SKM-1 (cell line): ENCODE results near the gene VWA1.
A peak's percentile ranks its signal among the peaks of the same experiment; 100 is the strongest.
"Not testable (repeated sequence)": the region's sequence is repeated elsewhere in the genome, so short reads cannot be mapped to it uniquely, and the experiment has no call there.

Experiments
- DNase-seq: peaks from one replicate; lab custom pipeline; 2025; ENCODE audit not compliant: unreplicated experiment; lab: John Stamatoyannopoulos, UW

The VWA1 gene

GRCh38 chr1:1455366-1455884 lies 19.9 kb downstream of the VWA1 start:
- DNase-seq: no peak

DNA sequence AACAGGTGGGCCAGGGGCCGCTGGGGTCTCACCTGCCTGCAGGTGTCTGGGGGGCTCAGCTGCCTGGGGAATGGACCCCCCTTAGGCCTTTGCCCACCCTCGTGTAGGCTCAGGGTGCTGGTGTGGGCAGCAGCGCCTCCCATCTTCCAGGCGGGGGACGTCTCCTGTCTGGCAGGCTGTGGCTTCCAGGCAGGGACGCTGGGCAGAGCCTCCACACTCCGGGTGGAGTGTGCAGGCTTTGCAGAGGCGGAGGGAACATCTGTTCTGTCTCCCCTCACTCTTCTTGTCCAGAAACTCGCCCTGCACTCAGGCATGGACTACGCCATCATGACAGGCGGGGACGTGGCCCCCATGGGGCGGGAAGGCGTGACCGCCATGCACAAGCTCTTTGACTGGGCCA lies 20.4 kb downstream of the VWA1 start:
- DNase-seq: not testable (repeated sequence)

DNA sequence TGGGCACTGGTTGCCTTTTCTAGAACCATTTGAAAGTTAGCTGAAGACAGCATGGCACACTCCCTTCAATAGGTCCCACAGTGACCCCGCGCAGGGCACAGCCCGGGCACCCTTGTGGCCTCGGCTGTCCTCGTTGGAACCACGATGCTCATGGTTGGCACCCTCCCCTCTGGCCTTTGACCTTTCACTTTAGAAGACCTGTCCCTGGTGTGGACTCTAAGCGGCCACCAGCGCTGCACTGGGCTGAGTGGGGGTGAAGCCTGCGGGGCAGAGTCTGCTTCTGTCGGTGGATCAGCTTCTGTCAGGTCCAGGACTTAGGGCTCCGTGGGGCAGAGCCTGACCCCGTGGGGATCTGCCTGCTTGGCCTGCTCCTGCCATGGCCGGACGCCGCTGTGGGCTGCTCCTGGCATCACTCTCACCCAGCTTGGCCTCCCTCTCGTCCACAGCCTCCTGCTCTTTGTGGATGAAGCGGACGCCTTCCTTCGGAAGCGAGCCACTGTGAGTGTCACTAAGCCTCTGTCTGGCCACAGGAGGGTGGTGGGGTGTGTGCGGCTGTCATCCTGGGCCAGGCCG lies 21.3 kb downstream of the VWA1 start:
- not testable (repeated sequence) for DNase-seq

GRCh38 chr1:1459156-1459555 lies 23.7 kb downstream of the VWA1 start:
- DNase-seq: not testable (repeated sequence)

DNA sequence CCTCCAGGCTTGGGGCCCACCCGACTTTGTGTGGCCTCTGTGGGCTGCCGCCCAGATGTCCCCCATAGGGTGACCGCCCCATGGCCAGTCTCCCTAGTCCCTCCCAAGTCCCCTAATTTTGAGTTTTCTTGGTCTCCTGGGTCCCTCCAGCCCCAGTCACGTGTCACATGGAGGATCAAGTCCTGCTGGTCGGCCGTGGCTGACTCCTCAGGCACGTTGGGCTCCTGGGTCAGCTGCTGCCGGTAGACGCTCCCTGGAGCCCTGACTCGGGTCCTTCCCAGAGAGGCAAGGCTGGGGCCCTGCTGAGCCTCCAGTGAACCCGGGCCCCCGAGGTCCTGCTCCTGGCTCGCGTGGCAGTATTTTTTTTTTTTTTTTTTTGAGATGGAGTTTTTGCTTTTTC lies 24.2 kb downstream of the VWA1 start:
- not testable (repeated sequence) for DNase-seq

GRCh38 chr1:1460540-1461130 lies 25.1 kb downstream of the VWA1 start:
- DNase-seq: no peak

- DNase-seq: no peak
These were observed 26.3 kb downstream of the VWA1 start for GRCh38 chr1:1461721-1462317.

DNA sequence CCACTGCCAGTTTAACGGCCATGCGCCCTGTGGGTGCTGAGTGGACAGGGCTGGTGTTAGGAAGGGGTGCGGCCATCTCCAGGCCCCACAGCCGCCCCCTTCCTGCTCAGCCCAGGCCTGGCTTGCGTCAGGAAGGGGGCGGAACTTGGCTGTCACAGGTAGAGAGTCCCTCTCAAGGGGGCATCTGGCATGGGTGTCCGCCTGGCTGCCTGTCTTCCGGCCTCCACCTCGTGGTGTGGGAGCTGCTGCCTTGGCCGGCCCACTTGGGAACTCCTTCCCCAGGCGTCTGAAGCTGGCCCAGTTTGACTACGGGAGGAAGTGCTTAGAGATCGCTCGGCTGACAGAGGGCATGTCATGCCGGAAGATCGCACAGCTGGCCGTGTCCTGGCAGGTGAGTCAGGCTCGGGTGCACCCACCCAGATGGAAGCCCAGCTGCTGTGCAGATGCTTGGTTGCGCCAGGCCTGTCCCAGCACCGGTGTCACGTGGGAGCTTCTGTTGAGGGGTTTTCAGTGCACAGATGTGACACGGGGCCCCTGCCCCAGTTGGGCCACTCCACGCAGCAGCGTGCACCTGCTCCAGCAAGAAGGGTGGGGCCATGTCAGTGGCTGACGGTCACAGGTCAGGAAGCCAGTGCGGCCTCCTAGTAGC lies 27.0 kb downstream of the VWA1 start:
- no peak for DNase-seq

DNA sequence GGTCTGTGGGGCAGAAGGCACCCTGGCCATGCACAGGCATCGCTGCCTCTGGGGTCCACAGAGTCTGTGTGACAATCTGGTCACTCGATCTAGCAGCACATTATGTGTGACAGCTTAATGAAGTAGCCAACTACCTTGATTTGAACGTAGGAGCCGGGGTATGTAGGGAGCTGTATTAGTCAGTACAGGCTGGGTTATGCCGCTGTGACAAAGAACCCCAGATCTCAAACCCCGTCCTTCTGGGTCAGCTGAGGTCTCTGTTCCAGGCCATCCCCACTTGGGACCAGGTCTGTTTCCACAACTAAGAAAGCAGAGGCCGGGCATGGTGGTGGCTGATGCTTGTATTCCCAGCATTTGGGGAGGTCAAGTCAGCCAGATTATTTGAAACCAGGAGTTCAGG lies 27.8 kb downstream of the VWA1 start:
- DNase-seq: no peak

DNA sequence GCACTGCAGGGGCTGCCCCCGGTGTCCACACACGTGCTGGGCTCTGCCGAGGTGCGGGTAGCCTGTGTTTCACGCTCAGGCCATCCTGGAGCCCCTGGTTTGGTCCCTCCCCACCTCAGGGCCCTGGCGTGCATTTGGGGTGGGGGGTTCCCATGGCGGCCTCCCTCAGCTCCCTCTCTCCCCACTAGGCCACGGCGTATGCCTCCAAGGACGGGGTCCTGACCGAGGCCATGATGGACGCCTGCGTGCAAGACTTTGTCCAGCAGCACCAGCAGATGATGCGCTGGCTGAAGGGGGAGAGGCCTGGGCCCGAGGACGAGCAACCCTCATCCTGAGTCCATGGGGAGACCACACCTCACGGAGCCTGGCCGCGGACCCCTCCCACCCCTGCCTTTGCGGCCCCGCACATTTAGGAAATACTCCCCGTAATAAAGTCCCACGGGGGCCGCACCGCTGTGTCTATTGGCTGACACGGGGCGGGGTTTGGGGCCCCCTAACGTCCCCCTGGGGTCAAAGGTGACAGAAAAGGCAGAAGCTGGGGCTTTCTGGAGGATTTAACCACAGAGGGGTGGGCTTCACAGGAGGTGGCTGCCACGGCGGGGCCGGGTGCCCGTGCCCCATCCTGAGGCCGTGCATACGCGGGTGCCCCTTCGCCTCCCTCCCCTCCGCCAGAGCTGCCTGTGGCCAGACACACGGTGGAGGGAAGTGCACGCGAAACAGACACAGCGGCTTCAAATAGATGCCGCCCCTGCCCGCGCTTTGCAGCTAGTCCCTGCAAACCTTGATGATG lies 32.9 kb downstream of the VWA1 start:
- DNase-seq: not testable (repeated sequence)

GRCh38 chr1:1470626-1471388 lies 35.3 kb downstream of the VWA1 start:
- no peak for DNase-seq

- DNase-seq: peak; percentile 87
These were observed 36.0 kb downstream of the VWA1 start, which contains the start of gene ATAD3B for GRCh38 chr1:1471389-1472052. ATAD3B (plus strand) TSS chr1:1471765; CDS start chr1:1471885, 120 bp downstream.

- DNase-seq: not testable (repeated sequence)
These were observed 36.8 kb downstream of the VWA1 start for GRCh38 chr1:1472053-1472876.

DNA sequence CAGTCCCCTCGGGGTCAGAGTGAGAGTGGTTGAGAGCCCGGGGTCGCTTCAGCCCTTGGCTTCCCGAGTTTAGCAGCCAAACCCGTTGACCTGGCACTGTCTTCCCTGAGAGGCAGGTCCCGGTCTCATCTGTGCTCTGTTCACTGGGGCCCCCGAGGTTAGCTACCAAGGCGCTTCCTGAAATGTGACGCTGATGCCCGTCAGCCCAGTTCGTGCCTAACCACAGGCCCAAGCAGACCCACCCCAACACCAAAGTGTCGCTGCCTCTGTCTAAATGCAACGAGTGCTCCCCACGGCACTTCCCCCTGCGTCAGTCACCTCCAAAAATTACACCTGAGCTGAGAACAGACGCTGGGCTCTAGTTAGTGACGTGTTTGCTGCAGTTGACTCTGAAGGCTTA lies 40.5 kb downstream of the VWA1 start:
- not testable (repeated sequence) for DNase-seq

DNA sequence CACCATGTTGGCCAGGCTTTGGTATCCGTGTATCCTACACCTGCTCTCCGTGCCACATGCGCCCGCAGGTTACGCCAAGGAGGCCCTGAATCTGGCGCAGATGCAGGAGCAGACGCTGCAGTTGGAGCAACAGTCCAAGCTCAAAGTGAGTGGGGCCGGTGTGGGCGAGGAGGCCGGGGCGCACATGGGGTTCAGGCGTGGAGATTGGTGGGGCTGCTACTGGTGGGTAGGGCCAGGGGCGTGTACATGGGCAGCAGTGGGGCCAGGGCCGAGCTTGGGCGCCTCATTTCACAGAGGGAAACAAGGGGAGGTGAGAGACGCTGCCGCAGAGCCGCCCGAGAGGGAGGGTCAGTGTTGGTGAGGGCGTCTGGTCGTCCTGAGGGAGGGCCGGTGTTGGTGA lies 41.7 kb downstream of the VWA1 start:
- no peak for DNase-seq

GRCh38 chr1:1479547-1480487 lies 44.3 kb downstream of the VWA1 start:
- no peak for DNase-seq

DNA sequence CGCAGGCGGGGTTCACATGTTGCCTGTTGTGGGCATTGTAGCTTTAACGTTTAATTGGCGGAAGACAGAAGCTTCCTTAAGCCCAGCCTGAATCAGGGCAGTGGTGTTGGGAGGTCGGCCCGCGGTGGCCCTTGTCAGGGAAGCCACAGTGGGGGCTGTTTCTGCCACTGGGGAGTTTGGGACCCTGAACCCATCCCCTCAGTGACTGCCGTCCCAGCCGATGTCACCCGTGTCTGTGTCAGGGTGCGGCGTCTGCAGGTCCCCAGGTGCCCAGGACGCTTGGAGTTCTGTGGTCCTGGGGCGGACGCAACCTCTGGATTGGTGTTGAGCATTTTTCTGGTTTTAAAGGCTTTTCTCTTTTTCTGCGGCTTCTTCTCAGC lies 45.0 kb downstream of the VWA1 start:
- not testable (repeated sequence) for DNase-seq

GRCh38 chr1:1481811-1482210 lies 46.3 kb downstream of the VWA1 start:
- DNase-seq: not testable (repeated sequence)
